GM06990 (cell line): ENCODE data around the gene AK9.

Experiments
- DNase-seq: peaks from one replicate; pipeline ENCODE4 v3.0.0-alpha.2; 2011; ENCODE audit not compliant: insufficient read length; ENCODE audit errors: extremely low read depth
- H3K27me3 ChIP-seq: replicated peaks from 2 replicates; pipeline ENCODE4 v1.6.0; 2011; ENCODE audit warnings: low read length; ENCODE audit not compliant: control insufficient read depth, insufficient read depth
- H3K36me3 ChIP-seq: 2 replicates; pipeline ENCODE4 v1.5.1; 2011; ENCODE audit warnings: low read length; ENCODE audit not compliant: control insufficient read depth, insufficient read depth
- H3K4me3 ChIP-seq: replicated peaks from 2 replicates; pipeline ENCODE4 v1.5.1; 2011; ENCODE audit warnings: low read depth, mild to moderate bottlenecking, control low read depth, low read length
- TF ChIP-seq, protein P1 (sequence below): IDR thresholded peaks from 2 replicates; pipeline ENCODE4 v1.5.1; 2011; ENCODE audit warnings: low read length, control low read depth, mild to moderate bottlenecking, inconsistent platforms; ENCODE audit not compliant: insufficient read depth, poor library complexity, severe bottlenecking

Gene AK9

DNA sequence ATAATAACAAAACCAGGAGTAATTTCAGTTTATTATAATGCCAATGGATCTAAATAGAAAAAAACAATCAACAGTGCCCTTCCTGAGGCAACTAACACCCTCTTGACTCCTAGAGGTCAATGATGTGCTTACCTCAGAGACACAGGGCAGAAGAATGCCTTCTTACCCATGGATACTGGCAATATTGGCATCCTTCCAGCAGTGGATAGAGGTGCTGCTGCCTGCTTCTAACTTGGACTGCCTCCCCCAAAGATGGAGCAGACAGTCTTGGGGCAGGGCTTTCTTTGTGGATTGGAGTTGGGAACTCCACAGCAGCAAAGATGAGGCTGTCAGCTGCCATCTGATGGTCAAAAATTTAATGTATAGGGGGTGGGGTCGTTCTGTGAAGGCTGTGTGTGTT is 78.7 kb downstream of the AK9 start:
- Histone ChIP-seq H3K27me3 (no peaks in the 10 kb centered on the region), H3K36me3 (no peaks in the 10 kb centered on the region), H3K4me3 (no peak overlapping the region)
- DNase-seq = no peak
- TF ChIP-seq, protein P1, sequence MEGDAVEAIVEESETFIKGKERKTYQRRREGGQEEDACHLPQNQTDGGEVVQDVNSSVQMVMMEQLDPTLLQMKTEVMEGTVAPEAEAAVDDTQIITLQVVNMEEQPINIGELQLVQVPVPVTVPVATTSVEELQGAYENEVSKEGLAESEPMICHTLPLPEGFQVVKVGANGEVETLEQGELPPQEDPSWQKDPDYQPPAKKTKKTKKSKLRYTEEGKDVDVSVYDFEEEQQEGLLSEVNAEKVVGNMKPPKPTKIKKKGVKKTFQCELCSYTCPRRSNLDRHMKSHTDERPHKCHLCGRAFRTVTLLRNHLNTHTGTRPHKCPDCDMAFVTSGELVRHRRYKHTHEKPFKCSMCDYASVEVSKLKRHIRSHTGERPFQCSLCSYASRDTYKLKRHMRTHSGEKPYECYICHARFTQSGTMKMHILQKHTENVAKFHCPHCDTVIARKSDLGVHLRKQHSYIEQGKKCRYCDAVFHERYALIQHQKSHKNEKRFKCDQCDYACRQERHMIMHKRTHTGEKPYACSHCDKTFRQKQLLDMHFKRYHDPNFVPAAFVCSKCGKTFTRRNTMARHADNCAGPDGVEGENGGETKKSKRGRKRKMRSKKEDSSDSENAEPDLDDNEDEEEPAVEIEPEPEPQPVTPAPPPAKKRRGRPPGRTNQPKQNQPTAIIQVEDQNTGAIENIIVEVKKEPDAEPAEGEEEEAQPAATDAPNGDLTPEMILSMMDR = no peak

DNA sequence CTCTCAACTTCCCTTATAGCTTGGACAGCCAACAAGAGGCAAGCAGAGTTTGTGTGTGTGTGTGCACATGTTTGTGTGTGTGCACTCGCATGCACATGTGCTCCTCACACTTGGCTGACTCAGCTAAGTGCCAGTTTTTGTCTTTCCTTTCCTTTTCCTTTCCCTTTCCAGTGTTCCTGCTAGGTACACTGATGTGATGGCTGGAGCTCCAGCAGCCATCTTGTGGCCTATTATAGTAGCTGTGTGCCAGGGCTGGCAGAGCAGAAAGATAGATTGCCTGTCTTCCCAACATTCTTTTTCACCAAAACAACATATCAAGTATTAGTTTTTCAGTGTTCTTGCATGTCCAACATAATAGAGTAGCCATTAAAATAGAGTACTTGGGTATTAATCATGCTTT is 79.5 kb downstream of the AK9 start:
- TF ChIP-seq, protein P1 = no peak
- Histone ChIP-seq H3K4me3 (no peak overlapping the region), H3K36me3 (no peaks in the 10 kb centered on the region), H3K27me3 (no peaks in the 10 kb centered on the region)
- DNase-seq = no peak

DNA sequence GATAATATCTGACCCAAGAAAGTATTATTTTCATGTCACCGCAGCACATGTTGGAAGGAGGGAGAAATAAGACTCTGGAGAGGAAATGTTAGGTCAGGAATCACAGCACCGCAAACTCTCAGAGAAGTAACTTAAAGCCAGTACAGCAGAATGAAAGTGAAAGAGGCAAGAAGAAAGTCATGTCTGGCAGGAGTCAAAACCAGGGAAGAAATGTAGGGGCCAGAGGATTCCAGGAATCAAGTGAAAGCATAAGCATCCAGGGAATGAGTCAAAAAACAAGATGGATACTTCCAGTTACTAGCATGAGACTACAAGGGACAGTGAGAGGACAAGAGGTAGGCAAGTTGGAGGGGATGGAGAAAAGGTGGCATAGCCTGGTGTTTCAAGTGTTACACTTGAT is 80.4 kb downstream of the AK9 start:
- Histone ChIP-seq H3K4me3 (no peak overlapping the region), H3K36me3 (no peaks in the 10 kb centered on the region), H3K27me3 (no peaks in the 10 kb centered on the region)
- TF ChIP-seq, protein P1 = no peak
- DNase-seq = no peak

DNA sequence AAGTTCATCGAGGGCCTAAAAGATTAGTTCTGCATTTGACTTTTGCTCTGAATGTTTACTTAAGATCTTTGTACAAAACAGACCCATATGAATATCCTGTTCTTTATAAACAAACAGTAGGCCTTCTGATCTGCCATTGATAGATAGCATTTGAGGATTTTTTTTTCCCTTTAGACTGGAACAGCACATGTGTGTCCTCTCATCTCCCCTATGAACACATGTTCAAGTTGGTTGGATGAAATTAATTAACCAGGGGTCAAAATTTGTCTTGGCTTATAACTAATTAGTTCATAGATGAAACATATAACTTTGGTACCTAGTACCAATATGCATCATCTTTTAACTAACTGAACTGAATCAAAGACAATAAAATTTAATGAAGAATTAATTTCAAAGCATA is 81.3 kb downstream of the AK9 start:
- Histone ChIP-seq H3K27me3 (no peaks in the 10 kb centered on the region), H3K36me3 (no peaks in the 10 kb centered on the region), H3K4me3 (no peak overlapping the region)
- no peak for DNase-seq
- TF ChIP-seq, protein P1 = no peak

DNA sequence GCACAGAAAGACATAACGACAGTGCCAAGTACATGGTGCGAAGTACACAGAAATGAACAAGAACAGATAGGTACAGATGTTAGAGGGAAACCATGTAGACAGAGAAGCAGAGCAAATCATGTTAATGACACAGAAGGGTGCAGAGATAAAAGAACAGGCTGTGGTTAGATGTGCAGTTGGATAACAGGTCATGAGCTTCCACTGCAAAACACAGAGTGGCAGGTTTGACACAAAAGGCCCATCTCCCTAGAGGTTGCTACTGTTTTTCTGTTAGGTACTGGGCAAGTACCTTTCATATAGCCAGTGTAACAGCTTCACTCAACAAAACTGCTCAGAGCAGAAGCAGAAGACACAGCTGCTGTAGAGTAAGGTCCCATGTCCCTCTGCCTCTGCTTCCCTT is 84.6 kb downstream of the AK9 start:
- DNase-seq = no peak
- Histone ChIP-seq H3K27me3 (no peaks in the 10 kb centered on the region), H3K4me3 (no peak overlapping the region), H3K36me3 (no peaks in the 10 kb centered on the region)
- TF ChIP-seq, protein P1 = no peak

DNA sequence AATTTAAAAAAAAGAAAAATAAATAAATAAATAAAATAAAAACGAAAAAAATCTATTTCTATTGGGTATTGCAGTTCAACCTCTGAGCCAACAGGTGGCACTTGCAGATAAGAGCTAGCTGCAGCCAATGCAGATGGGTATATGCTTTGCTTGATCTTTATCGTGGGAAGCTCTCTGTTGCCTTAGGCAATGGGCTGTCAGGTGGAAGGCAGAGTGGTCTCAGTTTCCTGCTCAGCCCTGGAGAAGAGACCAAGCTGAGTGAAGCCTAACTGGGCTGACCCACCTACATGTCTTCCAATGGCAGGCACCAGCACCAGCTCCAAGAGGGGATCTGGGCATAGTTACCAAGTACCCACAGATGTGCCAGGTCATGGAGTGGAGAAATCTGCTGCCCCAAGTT is 95.0 kb downstream of the AK9 start:
- TF ChIP-seq, protein P1 = peak; percentile 63
- Histone ChIP-seq H3K4me3 (no peak overlapping the region), H3K27me3 (no peaks in the 10 kb centered on the region), H3K36me3 (no peaks in the 10 kb centered on the region)
- DNase-seq = peak; percentile 15
